B cell (primary cell): ENCODE measurements around the gene FKRP.

Source experiments
- EZH2 ChIP-seq: IDR thresholded peaks from 2 replicates; pipeline ENCODE4 v1.6.1; 2012; ENCODE audit warnings: borderline replicate concordance, low read depth, mild to moderate bottlenecking, moderate library complexity, low read length; ENCODE audit not compliant: insufficient read depth, poor library complexity, severe bottlenecking
- TF ChIP-seq, protein P1 (sequence below): fragments of 200-600 bp; IDR thresholded peaks from one replicate; pipeline ENCODE4 v1.8.0; 2022; ENCODE audit warnings: antibody characterized with exemption, mild to moderate bottlenecking

DNA sequence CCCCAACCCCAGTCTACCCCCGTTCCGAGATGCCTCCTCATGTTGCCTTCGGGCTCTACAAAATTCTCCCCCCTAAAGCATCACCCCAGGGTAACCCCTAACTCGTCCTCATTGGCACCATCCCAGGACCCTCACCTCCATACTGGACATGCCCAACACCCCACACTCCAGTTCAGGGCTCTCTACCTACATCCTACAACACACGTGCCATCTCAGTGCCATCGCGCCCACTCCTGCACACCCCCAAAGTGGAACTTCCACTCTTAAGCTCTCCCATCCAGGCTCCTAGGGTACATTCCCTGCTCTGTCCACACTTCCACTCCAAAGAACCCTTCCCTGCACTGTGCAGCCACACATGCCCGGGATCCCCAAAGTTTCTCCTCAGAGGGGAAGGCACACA, 827 bp upstream of the FKRP start:
- TF ChIP-seq, protein P1, sequence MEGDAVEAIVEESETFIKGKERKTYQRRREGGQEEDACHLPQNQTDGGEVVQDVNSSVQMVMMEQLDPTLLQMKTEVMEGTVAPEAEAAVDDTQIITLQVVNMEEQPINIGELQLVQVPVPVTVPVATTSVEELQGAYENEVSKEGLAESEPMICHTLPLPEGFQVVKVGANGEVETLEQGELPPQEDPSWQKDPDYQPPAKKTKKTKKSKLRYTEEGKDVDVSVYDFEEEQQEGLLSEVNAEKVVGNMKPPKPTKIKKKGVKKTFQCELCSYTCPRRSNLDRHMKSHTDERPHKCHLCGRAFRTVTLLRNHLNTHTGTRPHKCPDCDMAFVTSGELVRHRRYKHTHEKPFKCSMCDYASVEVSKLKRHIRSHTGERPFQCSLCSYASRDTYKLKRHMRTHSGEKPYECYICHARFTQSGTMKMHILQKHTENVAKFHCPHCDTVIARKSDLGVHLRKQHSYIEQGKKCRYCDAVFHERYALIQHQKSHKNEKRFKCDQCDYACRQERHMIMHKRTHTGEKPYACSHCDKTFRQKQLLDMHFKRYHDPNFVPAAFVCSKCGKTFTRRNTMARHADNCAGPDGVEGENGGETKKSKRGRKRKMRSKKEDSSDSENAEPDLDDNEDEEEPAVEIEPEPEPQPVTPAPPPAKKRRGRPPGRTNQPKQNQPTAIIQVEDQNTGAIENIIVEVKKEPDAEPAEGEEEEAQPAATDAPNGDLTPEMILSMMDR: no peak
- no peak for TF ChIP-seq EZH2
